Prostate gland (tissue), 2 donors: ENCODE measurements around the gene CS.

Experiments
- CTCF ChIP-seq, 4 experiments: fragments of 200-600 bp in 2 of 4; fragments of 450-650 bp in 2 of 4; sonication (generic) in 2 of 4; IDR thresholded peaks; 1 replicate in 3 of 4; 2 replicates in 1 of 4; pipeline ENCODE4 v1.5.1; 2016 to 2019; ENCODE audit warnings: antibody characterized with exemption in 4 of 4, mild to moderate bottlenecking in 2 of 4, moderate library complexity in 2 of 4
- POLR2A ChIP-seq: fragments of 450-650 bp; IDR thresholded peaks from one replicate; pipeline ENCODE4 v1.6.1; 2016; ENCODE audit warnings: antibody characterized with exemption, mild to moderate bottlenecking
- POLR2AphosphoS5 ChIP-seq: sonication (generic); formaldehyde crosslinking; IDR thresholded peaks from one replicate; pipeline ENCODE4 v1.6.1; 2017; ENCODE audit warnings: antibody characterized with exemption

GRCh38 chr12:56267443-56268071 is 32.6 kb downstream of the CS start:
- TF ChIP-seq POLR2A (no peak), CTCF (IDR thresholded peaks at IDR 0.05) (no peak), POLR2AphosphoS5 (no peak)
